SK-N-SH treated with all-trans-retinoic acid at 6 μM for 48 hours (cell line): ENCODE results near the gene DSN1.

Experiments used
- ESRRG ChIP-seq: fragments of 250-450 bp; sonication (Bioruptor Pico); IDR thresholded peaks from 2 replicates; pipeline ENCODE4 v1.6.1; 2021; ENCODE audit warnings: mild to moderate bottlenecking
- ISL1 ChIP-seq: fragments of 250-450 bp; sonication (Bioruptor Pico); IDR thresholded peaks from 2 replicates; pipeline ENCODE4 v2.1.2; 2022; ENCODE audit warnings: mild to moderate bottlenecking, moderate library complexity
- RARB ChIP-seq: fragments of 250-450 bp; sonication (Bioruptor Pico); IDR thresholded peaks from 2 replicates; pipeline ENCODE4 v1.8.0; 2021; ENCODE audit warnings: mild to moderate bottlenecking, moderate library complexity
- ZC3H10 ChIP-seq: fragments of 250-450 bp; sonication (Bioruptor Pico); IDR thresholded peaks from 2 replicates; pipeline ENCODE4 v1.5.1; 2021; ENCODE audit warnings: mild to moderate bottlenecking, moderate library complexity
- ZFP3 ChIP-seq: fragments of 250-450 bp; sonication (Bioruptor Pico); IDR thresholded peaks from 2 replicates; pipeline ENCODE4 v1.5.0; 2020; ENCODE audit warnings: mild to moderate bottlenecking, moderate library complexity

DNA sequence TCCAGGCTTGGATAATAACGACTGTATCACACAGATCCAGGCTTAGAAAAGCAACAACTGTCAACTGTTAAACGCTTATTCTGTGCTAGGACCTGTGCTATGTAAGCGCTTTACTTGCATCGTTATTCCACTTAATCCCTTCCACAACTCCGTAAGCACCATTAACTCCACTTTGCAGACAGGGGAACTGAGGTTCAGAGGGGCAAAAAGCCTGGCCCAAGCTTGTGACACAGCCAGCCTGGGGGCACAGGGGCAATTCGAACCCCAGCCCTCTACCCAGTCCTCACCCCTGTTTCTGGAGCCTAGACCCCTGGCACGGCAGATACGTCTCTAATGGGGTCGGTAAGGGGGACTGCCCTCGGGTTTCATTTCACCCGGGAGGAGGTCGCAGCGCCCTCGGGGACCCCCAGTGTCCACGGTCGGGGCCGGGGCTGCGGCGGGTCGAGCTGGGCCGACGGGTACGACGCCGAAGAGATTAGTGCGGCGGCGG is 411 bp downstream of the DSN1 start:
- TF ChIP-seq ISL1 (CRISPR knock-in tag) (no peak), RARB (CRISPR knock-in tag) (no peak), ZC3H10 (no peak), ZFP3 (CRISPR knock-in tag) (no peak), ESRRG (CRISPR knock-in tag) (no peak)
